HG03066 (cell line): ENCODE data around the gene PIGK.
A peak's percentile ranks its signal among the peaks of the same experiment; 100 is the strongest.
"Not testable (repeated sequence)": the region's sequence is repeated elsewhere in the genome, so short reads cannot be mapped to it uniquely, and the experiment has no call there.

Source experiments
- ATAC-seq: cut with Tn5 transposase; IDR thresholded peaks from one replicate; pipeline ENCODE4 v1.9.1; 2021; ENCODE audit warnings: low read depth; ENCODE audit not compliant: unreplicated experiment

The PIGK gene

DNA sequence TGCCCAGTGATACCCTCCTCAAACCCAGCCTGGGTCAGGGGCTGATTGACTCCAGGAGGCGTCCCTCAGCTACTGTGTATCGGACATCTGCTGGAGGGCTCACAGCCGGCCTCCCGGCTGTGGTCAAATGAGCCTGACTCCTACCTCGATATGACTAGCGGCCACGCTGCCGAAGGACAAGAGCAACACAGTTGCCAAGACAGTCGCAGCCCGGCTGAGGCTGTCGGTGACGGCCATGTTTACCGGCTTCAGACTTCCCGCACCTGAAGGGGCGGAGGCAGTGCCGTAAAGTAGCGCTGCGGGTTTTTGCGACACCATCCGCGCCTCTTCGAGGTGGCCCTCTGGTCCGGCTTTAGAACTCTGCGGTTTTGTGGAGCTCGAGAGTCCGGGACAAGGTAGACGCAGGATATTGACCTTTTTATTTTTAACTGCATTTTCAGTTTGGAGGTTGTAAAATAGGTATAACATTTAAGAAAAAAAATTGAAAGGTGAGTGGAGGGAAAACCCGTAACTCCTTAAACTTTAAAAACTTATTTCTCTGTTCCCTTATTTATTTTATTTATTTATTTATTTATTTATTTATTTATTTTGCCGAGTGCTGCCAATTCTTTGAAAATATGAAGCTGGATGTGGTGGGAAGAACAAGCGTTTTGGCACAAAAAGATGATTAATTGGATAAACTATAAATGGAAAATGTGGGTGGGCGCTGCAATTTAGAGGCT is at the start of gene PIGK:
TSS of gene PIGK (minus strand) at position 265 of the 722 bp plus-strand sequence. CDS start at position 237, 28 bp downstream.
- ATAC-seq: peak; percentile 95

DNA sequence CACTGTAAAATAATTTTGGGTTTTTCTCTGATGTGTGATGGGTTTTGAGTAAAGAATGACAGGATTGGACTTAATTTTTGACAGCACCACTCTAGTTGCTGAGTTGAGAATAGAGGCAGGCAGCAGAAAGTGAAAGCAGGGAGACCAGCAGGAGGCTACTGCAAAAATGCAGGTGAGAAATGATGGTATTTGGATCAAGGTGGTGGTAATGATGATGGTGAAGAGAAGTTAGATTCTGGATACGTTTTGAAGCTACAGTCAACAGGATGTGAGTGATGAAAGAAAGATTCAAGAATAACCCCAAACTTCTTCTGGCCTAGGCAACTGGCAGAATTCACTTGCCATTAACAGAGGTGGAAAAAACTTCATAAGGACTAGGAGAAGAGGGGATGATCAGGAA is 47.8 kb upstream of the PIGK start:
- no peak for ATAC-seq

DNA sequence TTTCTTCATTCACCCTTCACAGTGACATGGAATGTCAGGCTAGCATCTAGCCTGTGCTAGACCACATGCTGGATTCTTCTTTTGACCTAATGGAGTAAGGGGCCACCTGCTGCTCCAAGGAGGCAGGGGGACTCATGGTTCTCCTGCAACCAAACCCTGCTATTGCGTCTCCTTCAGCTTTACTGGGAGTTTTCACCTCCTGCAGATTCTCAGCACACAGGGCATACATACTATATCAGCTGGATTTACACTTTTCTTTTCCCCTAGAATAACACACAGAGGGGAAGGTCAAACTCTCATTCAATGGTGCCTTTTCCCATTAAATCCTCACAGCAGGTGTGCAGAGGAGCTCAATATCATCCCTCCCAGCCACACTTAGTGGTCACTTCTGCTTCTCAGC is 46.0 kb upstream of the PIGK start:
- no peak for ATAC-seq

DNA sequence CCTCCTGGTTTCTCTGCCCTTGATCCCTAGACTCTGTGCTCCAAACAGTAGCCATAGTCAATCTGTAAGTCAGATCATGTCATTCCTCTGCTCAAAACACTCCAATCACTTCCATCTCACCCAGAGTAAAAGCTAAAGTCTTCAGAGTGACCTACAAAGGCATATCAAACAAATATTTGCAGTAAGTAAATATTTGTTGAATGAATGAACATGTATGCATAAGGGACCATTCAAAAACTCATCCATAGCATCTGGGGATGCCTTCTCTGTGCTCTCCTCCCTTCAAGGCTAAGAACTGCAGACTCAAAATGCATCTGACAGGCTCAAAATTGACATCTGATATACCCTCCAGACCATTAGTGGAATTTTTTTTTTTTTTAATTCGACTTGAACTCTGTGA is 44.5 kb upstream of the PIGK start:
- ATAC-seq: no peak

DNA sequence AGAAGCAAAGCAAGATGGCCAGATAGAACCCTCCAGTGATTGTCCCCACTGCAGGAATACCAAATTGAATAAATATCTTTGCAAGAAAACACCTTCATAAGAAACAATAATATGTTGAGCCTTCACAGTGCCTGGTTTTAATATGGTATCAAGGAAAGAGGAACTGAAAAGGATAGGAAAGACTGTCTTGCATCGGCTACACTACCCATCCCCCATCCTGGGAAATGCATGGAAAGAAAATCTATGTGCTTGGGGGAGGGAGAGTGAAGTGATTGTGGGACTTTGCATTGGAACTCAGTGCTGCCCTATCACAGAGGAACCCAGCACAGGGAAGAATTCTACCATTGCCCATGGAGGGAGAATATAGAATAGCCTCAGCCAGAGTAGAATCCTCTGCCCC is 34.0 kb upstream of the PIGK start:
- no peak for ATAC-seq

DNA sequence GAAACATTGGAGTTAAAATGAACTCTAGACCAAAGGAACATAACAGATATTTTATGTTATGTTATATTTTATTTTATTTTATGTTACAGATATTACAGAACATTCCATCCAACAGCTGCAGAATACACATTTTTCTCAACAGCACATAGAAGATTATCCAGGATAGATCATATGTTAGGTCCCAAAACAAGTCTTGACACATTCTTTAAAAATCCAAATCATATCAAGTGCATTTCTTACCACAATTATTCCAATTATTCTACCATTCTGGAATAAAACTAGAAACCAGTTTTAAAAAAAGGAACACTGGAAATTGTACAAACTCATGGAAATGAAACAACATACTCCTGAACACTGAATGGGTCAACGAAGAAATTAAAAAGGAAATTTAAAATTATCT is 30.9 kb upstream of the PIGK start:
- no peak for ATAC-seq

DNA sequence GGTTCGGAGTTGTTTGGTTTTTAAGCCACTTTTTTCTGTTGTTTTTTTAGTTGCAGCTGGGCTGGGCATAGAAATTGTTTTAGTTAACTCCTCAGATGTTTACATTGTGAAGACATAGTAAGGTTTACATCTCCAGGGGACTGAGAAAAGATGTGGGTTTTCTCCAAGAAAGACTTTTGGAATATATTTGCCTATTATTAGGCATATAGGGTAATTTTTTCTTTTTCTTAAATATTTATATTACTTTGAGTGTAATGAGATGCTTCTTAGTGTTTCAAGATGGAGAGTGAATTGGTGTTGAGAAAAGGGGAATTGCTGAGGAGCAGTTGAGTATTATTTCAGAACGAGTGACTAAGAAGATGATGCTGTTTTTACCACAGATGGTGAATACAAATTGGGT is 26.6 kb upstream of the PIGK start:
- no peak for ATAC-seq

DNA sequence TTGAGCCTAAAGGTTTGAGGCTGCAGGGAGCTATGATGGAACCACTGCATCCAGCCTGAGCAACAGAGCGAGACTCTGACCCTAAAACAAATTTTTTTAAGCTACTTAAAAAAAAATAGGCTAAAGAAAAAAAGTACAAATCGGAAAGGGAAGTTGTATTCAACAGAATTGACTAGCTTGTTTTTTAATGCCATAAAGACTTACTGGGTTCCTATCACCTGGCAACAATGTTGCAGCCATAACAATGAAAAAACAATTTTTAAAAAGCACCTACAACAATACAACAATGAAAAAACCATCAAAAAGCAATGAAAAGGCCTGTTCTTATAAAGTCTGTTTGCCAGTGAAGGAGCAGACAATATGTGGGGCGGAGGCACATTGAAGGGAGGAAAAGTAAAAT is 20.1 kb upstream of the PIGK start:
- no peak for ATAC-seq

DNA sequence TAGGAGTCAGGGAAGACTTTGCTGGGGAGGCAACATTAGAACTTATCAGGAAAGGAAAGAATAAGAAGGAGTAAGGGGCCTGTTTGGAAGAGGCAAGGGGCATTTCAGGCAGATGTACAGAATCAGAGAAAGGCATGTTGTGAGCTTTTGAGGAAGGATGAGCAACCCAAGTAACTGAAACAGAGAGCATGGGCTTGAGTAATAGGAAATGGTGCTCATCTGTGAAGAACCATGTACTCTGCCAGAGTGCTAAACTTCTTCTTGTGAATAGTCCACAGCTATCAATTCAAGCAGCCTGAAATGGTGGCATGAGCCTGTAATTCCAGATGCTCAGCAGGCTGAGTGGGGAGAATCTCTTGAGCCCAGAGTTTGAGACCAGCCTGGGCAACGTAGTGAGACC is 19.2 kb upstream of the PIGK start:
- no peak for ATAC-seq

DNA sequence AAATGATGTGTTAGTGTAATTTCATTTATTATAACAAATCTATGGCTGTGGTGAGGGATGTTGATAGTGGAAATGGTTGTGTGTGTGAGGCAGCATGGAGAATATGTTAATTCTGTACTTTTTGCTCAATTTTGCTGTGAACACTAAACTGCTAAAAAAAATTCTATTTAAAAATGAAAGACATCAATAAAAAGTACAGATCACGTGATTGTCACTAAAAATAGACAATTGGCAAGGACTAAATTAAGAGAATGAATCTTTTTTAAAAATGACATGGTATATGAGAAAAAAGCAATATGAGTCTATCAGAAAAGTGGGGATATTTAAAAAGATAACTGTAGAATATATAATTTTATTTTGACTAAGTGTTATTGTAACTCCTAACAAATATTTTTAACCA is 15.7 kb upstream of the PIGK start:
- ATAC-seq: no peak

DNA sequence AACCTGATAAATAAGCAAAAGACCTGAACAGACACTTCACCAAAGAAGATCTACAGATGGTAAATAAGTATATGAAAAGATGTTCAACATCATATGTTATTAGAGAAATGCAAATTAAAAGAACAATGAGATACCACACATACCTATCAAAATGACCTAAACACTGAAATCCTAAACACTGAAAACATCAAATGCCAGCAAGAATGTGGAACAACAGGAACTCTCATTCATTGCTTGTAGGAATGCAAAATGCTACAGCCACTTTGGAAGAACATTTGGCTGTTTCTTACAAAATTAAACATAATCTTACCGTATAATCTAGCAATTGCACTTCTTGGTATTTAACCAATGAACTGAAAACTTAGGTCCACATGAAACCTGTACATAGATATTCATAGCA is 14.9 kb upstream of the PIGK start:
- ATAC-seq: no peak

DNA sequence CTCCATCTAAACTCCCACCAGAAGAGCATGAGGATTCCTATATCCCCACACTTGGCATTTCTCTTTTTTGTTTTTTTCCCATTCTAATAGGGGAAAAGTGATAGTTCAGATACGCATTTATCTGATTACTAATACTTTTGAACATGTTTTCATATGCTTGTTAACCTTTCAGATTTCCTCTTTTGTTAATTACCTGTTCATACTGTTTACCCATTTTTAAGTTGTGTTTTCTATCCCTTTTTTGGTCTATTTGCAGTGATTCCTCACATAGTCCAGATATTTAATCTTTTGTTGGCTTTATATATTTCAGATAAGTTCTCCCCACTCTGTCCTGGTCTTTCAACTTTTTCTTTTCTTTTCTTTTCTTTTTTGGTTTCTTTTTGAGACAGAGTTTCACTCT is 13.6 kb upstream of the PIGK start:
- no peak for ATAC-seq

DNA sequence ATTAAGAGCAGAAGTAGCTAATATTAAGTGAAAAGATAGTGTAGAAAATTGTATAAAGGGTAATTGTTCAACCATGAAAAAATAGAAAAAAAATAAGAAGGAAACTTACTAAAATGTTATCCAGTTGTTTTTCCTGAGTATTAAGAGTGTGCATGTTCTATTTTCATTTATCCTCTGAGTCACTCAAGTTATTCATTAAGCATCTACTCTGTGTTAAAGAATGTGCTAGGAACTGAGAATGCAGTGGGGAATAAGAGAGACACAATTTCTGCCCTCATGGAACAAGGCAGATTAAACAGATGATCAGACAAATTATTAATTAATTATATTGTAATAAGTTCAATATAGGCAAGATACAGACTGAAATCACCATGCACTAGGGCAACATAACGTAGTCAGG is 10.8 kb upstream of the PIGK start:
- ATAC-seq: no peak

DNA sequence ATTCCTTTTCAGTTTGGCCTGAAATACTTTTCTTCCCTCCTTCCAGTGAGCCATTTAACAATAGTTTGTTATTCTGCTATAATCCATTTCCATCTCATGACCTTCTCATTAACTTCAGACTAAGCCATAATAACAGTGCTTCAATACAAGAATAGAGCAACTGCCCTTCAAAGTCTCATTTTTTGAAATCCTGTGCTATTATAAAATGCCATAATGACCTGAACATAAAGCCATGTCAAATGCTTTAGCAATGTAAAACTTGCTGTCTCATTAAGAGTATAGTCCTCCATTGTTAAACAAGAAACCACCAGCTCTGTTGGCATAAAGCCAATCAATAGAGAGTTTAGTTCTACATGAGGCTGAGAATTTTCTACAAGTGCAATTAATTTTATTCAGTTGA is 9.6 kb upstream of the PIGK start:
- no peak for ATAC-seq

DNA sequence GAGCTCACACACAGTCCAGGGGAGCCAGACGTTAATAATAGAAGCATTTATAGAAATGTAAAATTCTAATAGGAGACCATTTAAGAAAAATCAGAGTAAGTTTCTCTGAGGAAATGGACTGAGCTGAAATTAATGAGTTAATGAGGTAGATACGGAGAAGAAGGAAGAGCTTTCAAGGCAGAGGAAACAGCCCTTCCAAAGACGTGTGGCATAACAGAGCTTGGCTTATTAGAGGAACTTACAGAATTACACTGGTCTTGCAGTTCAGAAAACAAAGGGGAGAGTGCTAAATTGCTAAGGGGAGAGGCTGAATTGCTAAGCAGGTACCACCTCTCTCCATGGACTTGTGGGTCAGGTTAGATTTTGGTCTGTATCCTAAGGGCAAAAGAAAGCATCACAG is 8.2 kb upstream of the PIGK start:
- no peak for ATAC-seq

DNA sequence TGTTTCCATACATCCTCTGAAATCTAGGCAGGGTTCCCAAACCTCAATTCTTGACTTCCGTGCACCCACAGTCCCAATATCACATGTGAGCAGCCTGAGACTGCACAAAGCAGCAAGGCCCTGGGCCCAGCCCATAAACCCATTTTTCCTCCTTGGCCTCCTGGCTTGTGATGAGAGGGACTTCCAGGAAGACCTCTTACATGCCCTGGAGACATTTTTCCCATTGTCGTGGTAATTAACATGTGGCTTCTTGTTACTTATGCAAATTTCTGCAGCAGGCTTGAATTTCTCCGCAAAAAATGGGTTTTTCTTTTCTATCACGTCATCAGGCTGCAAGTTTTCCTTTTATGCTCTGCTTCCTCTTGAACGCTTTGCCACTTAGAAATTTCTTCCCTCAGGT is 3.3 kb upstream of the PIGK start:
- ATAC-seq: no peak

DNA sequence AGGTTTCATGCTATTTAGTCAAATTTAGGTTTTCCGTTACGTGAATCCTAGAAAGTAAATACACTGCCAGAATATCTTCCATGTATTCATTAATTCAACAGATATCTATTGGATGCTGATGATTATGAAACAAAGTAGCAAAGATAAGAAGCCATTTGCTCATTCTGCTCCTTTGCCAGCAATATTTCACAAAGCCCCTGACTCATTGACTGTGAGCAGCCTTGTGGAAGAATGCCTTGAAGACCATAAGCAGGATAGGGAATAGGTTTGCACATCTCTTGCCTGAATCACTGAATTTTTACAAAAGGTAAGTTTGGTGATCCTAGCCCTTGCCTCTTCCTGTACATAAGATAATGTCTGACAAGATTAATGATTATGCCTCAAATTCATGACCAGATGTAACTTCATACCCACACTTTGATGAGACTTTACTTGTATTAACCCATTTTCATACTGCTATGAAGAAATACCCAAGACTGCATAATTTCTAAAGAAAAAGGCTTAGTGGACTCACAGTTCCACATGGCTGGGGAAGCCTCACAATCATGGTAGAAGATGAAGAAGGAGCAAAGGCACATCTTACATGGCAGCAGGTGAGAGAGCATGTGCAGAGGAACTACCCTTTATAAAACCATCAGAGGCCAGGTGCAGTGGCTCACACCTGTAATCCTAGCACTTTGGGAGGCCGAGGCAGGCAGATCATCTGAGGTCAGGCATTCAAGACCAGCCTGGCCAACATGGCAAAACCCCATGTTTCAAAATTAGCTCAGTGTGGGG is 1.6 kb upstream of the PIGK start:
- no peak for ATAC-seq

DNA sequence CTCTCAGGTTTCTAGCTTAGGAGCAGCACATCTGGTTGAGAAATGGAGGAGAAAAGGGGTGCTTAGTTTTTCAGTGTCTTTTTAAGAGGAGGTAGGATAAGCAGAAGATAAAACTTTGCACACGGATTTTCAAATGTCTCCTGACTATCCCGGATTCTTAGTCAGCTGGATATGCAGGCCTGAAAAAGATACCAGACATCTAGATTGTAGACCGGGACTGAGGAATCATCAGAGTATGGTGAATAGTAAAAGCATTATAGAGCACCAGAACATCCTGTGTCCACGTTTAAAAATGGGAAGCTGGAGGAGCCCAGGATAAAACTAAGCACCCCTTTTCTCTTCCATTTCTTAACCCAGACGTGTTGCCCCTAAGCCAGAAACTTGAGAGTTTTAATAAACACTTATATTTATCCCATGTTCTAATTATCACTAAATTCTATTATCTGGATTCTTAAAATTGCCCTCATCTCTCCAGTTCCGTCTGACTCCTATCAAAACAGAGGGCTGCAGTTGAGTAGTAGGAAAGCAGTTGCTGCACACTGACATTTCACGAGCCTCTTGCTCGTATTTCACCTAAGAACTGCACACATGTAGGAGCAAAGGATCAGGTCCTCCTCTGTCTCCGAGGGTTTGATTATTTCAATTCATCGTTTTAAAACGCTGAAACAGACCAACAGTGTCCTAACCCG is 609 bp downstream of the PIGK start:
- ATAC-seq: peak; percentile 45

DNA sequence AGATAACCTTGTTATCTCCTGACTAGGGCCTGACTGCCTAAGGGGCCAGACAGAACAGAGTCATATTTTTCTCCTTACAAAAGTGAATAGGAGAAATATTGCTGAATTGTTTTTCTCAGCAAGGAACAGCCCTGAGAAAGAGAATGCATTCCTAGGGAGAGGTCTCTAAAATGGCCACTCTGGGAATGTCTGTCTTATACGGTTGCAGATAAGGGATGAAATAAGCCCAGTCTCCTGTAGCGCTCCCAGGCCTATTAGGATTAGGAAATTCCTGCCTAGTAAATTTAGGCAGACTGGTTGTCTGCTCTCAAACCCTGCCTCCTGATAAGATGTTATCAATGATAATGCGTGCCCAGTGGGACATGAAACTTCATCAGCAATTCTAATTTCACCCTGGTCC is 15.2 kb downstream of the PIGK start:
- not testable (repeated sequence) for ATAC-seq

DNA sequence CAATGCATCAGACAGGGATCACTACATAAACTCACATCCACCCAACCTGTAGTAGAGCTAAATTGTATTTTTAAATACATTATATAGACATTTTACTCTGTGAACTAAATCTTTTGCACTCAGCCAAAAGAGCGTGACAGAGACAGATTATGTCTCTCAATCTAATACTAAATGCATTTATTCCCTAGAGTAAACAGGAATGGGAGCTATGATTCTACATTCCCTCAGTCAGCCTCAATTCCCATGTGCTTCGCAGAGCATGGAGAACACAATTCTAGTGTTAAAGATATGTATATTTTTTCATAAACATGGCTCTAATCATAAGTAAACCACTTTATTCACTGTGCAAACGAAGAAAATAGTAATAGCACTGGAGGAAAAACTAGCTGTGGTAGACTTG is 16.5 kb downstream of the PIGK start:
- no peak for ATAC-seq

DNA sequence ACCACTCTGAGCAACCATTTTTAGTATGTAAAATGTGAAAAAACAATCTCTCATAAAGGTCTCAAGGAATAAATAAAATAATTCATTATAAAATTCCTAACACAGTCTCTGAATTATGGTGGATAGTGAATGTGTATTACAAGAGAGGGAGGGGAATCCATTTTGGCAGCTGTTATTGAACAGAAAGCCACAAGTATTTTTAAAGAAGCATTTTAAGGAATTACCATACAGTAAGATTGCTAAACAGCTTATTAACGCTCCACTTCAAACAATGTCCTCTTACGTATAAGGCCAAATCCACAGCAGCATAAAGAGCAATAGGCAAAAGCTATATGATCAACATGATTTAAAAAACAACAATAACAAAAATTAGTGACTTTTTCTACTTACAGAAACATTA is 18.4 kb downstream of the PIGK start:
- ATAC-seq: no peak

DNA sequence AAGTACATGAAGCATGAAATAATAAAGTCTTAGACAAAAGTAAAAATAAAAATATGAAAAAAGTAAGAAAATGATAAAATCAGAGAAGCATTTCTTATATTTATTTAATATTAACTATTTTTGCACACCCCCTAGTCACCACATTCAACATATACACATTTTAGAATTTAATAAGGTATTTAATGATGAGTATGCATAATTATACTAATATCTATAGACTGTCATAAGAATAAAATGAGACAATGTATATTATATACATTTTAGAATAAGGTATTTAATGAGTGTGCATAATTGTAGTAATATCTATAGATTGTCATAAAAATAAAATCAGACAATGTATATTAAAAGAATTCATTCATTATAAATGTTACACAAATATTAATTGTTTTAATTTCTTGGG is 18.9 kb downstream of the PIGK start:
- no peak for ATAC-seq
